Activated T-helper 9 cell treated with anti-CD3 and anti-CD28 coated beads, Interleukin-2, amount 50 U/mL, for 16 hours (primary cell): ENCODE measurements around the gene CTSE.
A peak's percentile ranks its signal among the peaks of the same experiment; 100 is the strongest.

Experiments
- DNase-seq: peaks from one replicate; pipeline ENCODE4 v3.0.0-alpha.2; 2020; ENCODE audit warnings: low read depth

CTSE gene

DNA sequence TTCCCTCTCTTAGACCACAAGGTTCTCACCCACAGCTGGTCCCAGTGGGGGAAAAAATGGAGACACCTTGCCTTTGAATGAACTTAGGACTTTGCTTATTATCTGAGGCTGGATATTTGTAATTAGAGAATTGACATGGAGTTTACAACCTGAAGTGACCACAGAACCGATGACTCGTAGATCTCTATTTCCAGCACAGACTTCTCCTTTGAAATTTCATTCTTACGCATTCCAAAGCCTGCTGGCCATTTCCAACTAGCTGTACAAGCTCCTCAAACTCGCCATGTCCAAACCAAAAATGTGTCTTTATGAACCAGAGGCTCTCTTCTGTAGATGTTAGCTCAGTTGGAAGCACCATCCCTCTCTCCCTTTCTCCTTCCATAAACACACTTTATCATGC lies 32.5 kb downstream of the CTSE start:
- DNase-seq, result no peak

DNA sequence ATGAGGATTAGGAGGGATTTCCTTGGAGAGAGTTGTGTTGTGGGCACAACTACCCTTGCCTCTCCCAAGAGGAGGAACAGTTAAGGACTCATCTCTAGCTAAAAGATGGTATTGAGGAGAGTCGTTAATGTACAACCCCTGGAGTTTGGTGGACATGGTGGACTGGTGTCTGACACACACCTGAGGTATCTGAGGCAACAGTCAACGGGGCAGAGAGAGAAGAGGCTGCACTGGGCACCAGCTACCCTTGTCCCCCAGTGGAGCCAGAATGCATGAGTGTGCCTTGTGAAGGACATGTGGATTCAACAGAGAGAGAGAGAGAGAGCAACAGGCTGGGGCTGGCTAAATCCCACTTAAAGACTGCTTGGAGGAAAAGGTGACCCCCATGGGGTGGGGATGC lies 33.5 kb downstream of the CTSE start:
- no peak for DNase-seq

GRCh38 chr1:205989786-205990185 lies 33.9 kb downstream of the CTSE start:
- no peak for DNase-seq

- no peak for DNase-seq
Measured at GRCh38 chr1:205988585-205988995, 35.1 kb downstream of the CTSE start.

- DNase-seq, result no peak
Measured at GRCh38 chr1:205986861-205987260, 36.8 kb downstream of the CTSE start.

DNA sequence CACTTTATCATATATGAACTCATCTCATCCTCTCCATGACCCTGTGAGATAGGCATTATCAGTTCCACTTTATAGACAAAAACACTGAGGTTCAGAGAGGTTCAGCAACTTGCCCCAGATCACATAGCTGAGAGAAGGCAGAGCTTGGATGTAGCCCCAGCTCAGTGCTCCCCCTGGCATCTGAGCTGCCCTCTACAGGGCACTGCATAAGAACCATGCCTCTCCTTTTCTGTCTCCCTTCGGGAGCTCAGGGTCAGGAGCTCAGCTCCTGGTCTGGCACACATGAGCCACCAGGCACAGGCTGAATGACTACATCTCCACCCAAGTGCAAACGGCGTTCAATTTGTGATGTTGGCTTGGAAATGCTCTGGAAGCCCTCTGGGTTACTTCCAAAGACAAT lies 37.4 kb downstream of the CTSE start:
- DNase-seq, result no peak

GRCh38 chr1:205985330-205986005 lies 38.2 kb downstream of the CTSE start:
- no peak for DNase-seq

DNA sequence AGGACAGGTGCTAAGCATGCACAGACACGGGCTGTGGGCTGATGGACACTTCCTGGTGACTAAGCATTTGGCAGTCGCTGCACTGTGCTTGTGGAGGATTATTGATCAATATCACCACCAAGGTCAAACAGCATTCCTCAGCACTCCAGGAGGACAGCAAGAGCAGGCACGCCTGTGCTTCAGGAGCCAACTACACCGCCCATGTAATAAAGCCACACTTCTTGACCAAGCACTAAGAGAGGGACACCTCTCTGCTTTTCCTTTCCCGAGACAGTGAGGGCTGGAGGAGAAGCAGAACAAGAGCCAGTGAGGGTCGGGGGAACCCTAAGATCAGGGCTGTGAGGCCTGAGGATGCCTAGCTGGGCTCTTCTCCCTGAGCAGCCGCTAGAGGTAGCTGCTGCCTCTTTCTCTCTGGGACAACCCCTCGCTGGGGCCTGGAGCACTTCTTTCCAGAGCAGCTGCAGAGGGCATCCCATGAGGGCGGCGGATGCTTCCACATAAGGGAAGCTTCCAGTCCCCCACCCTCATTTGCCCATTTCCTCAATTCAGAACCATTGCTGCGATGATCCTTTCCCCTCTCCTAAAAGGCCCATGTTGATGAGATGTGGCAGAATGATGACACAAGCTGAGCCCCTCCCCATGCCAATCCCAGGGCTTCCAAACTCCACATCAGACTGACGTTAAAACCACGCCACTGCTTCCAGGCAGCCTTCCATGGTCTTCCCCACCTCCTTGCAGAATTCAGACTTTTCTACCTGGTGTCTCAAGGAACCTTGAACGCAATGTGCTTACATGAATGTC lies 39.6 kb downstream of the CTSE start:
- no peak for DNase-seq

- no peak for DNase-seq
Measured at GRCh38 chr1:205981257-205981656, 42.4 kb downstream of the CTSE start.

DNA sequence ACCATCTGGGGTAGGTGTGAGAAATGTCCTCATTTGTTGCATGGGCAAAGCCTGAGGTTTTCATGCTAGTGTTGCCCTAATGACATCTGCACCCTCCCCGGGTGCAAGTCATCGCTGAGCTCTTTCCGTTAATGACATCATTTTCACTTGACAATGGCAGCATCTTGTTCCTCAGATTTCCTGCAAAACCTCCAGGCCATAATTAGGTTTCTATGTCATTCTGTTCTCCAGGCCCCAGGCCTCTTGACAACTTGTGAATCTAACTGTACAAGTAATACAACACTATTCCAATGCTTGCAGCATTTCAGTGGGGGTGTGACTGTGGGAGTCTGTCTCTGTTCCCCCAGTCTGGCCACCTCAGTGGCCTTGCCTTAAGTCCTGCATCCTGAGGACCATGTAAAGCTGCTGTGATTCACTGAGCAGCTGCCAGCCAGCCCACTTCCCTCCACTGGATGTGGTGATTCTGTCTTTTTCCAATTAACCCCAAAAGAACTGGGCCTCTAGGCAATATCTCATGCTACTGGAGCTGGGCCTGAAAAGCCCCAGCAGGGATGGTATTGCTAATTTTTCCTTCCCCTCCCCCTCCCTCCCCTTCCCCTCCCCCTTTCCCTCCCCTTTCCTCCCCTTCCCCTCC lies 43.3 kb downstream of the CTSE start:
- no peak for DNase-seq

- DNase-seq, result no peak
Measured at GRCh38 chr1:205979301-205979700, 44.4 kb downstream of the CTSE start.

GRCh38 chr1:205978676-205979075 lies 45.0 kb downstream of the CTSE start:
- no peak for DNase-seq

GRCh38 chr1:205977402-205978014 lies 46.2 kb downstream of the CTSE start:
- DNase-seq, result peak; percentile 52

DNA sequence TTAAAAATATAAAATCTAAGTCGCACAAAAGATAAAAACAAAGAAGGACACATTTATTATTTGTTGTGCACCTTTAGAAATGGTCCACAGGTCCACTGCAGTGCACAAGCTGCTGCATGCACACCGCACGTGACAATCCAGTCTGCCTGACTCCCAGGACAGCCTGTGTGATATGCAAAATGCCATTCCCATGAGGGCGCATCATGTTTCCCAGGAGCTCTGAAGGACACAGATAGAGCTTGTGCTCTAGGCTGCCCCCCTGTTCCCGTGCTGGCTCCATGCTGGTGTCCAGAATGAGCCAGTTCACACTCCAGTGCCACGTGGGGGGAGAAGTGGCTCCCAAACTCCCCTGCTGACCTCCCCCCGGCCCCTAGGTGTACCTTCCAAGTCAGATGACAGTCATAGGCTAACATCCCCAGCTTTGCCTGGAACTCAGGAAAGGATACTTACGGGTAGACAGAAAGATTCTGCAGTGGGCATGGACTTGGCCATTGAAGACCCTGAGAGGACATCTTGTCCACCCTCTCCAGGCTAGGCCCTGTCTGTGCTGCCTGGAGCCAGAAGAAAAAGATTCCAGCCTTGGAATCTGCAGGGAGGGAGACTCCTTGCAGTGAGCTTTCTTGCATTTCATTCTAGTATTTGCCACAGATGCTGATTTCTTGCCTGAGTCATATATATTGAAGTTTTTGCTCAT lies 46.8 kb downstream of the CTSE start:
- DNase-seq, result no peak

GRCh38 chr1:205976036-205976435 lies 47.7 kb downstream of the CTSE start:
- no peak for DNase-seq

- DNase-seq, result no peak
Measured at GRCh38 chr1:205975387-205975998, 48.2 kb downstream of the CTSE start.

GRCh38 chr1:205974712-205975111 lies 49.0 kb downstream of the CTSE start:
- DNase-seq, result no peak

DNA sequence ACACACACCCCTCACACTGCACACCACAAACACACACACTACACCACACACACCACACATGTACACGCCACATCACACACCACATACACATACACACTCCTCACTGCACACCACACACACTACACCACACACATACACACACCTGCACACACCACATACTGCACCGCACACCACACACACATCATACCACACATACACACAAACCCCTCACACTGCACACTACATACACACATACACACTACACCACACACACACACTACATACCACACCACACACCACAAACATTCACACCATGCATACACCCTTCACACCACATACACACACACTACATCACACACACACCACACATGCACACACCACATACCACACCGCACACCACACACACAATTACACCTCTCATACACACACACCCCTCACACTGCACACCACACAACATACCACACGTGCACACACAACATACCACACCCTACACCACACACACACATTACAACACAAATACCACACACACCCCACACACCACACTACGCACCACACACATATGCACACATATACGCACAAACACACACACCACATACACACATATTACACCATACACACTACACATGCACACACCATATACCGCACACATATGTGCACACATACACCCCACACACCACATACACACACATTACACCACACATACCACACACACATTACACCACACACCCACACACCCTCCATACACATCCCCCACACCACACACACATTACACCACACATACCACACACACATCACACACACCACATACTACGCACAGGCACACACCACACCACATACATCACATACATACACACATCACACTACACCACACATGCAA lies 50.1 kb downstream of the CTSE start:
- no peak for DNase-seq

DNA sequence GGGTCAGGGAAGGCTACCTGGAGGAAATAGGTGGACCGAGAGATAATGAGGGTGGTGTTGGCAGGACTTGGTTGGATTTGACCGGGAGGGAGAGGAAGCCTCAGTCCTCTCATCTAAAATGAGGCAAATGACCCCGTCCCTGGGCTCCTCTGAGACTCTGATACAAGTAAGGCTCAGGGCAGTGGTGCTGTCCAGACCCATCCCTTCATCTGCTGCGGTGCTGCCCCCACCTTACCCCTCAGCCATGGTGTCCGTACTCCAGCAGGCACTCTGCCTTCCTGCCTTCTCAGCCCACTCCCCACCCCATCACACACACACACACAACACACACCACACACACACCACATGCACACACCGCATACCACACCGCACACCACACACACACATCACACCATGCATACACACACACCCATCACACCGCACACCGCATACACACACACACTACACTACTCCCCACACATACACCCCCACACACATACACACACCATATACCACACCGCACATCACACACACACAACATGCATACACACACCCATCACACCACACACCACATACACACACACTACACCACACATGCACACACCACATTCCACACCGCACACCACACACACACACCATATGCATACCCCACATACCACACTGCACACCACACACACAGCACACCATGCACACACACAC lies 51.1 kb downstream of the CTSE start:
- no peak for DNase-seq

DNA sequence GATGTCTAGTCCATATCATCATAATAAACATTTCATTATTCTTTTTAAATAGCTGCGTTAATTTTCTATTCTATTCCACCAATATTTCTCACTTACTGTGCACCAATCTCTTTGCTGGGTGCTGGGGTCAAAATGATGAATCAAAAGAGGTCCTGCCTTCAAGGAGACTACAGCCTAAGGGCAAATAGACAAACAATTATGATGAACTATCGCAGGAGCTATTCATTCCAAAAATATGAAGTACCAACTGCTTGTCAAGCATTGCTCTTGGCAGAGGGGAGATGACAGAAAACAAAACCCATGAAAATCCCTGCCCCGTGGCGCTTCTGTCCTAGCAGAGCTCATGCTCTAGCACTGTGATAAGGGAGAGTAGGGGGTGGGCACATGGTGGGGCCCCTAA lies 51.6 kb downstream of the CTSE start:
- no peak for DNase-seq
